ENCODE data around the gene LARGE1.

LARGE1 gene

DNA sequence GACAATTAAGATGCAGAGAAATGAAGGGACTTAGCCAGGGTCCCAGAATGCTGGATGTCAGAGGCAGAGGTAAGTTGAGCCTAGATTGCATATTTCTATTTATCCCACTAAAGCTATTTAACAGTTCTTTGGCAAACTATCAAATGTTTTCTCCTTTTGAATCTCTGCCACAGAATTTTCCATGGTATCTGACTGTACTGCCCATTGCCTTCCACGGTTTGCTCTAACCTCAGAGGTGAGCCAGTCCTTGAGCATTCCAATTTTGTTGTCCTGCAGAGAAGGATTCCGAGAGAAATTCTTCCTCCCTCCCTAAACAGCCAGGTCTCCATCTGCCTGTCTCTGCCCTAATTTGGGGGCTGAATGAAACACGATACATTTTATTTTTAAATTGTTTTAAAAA, 493.8 kb downstream of the LARGE1 start:
- FAIRE-seq (no peak), DNase-seq (ENCODE audit: insufficient read length, low spot score) (no peak)
- TF ChIP-seq POU2F2 (IDR thresholded peaks at IDR 0.05; ENCODE audit: low read depth, low read length) (no peak), TAF1 (IDR thresholded peaks at IDR 0.05; ENCODE audit: low read depth, low read length) (no peak), SPI1 (IDR thresholded peaks at IDR 0.05; ENCODE audit: low read depth, low read length) (no peak), POLR2A (IDR thresholded peaks at IDR 0.05; ENCODE audit: low read depth, low read length) (no peak), POLR2AphosphoS5 (IDR thresholded peaks at IDR 0.05; ENCODE audit: low read depth, low read length) (no peak), PAX5 (IDR thresholded peaks at IDR 0.05; ENCODE audit: insufficient read depth, low read length, severe bottlenecking) (no peak)

DNA sequence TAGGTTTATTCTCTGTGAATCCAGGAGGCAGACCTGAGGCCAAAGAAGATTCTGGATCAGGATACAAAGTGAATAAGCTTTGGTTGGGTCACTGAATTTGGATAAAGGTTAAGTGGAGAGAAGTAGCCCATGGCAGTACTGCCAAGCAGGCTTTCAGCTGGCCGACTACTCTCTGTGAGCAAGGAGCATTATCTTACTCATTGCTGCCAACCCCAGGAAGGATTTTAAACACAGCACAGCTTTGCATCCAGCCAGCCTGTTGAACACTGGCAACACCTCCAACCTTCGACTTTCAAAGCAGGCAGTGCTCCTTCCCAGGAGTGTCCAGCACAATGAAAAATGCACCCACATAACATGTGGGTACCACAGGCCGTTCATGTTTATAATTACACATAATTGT, 498.4 kb downstream of the LARGE1 start:
- no peak for TF ChIP-seq PAX5 (IDR thresholded peaks at IDR 0.05; ENCODE audit: insufficient read depth, low read length, severe bottlenecking)
- TF ChIP-seq POLR2AphosphoS5 (IDR thresholded peaks at IDR 0.05; ENCODE audit: low read depth, low read length): no peak
- DNase-seq (ENCODE audit: insufficient read length, low spot score) (no peak), FAIRE-seq (no peak)

DNA sequence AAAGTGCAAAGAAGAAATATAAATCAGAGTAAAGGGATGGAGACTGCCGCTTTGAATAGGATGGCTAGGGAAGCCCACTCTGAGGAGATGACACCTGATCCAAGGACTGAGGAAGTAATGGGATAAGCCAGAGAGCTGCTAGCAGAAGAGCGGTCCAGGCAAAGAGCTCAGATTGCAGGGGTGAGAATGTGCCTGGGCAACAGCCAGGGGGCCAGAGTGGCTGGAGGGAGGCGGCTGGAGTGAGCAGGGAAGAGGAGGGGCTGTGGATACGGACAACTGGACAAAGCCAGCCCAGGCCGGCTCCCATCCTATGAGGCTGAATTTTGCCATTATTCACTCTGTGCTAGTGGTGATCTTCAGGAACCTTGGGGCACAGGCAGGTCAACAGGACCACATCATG, 501.8 kb downstream of the LARGE1 start:
- FAIRE-seq (no peak), DNase-seq (ENCODE audit: insufficient read length, low spot score) (no peak)
- TF ChIP-seq POLR2AphosphoS5 (IDR thresholded peaks at IDR 0.05; ENCODE audit: low read depth, low read length) (no peak), TAF1 (IDR thresholded peaks at IDR 0.05; ENCODE audit: low read depth, low read length) (no peak), PAX5 (IDR thresholded peaks at IDR 0.05; ENCODE audit: insufficient read depth, low read length, severe bottlenecking) (no peak), SPI1 (IDR thresholded peaks at IDR 0.05; ENCODE audit: low read depth, low read length) (no peak), POLR2A (IDR thresholded peaks at IDR 0.05; ENCODE audit: low read depth, low read length) (no peak), POU2F2 (IDR thresholded peaks at IDR 0.05; ENCODE audit: low read depth, low read length) (no peak)

DNA sequence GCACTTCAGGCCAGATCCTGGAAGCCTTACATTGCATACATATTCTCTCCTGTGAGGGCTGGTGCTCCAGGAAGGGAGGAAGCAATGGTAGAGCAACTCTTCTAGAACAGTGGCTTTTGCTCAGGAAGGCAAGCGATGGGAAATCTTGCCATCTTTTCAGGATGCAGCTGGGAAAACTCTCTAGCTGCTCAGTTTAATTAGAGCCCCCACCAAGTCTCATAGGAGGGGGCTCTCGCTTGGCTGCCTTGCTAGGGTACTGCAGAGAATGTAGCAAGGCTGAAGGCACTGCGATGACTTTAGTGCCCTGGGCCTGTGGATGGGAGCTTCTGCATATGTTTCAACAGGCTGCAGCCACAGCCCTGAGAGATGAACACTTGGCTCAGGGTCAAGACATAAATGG, 504.9 kb downstream of the LARGE1 start:
- DNase-seq (ENCODE audit: insufficient read length, low spot score) (no peak), FAIRE-seq (no peak)
- TF ChIP-seq POLR2AphosphoS5 (IDR thresholded peaks at IDR 0.05; ENCODE audit: low read depth, low read length) (no peak), TAF1 (IDR thresholded peaks at IDR 0.05; ENCODE audit: low read depth, low read length) (no peak), POU2F2 (IDR thresholded peaks at IDR 0.05; ENCODE audit: low read depth, low read length) (no peak), PAX5 (IDR thresholded peaks at IDR 0.05; ENCODE audit: insufficient read depth, low read length, severe bottlenecking) (no peak), SPI1 (IDR thresholded peaks at IDR 0.05; ENCODE audit: low read depth, low read length) (no peak), POLR2A (IDR thresholded peaks at IDR 0.05; ENCODE audit: low read depth, low read length) (no peak)

DNA sequence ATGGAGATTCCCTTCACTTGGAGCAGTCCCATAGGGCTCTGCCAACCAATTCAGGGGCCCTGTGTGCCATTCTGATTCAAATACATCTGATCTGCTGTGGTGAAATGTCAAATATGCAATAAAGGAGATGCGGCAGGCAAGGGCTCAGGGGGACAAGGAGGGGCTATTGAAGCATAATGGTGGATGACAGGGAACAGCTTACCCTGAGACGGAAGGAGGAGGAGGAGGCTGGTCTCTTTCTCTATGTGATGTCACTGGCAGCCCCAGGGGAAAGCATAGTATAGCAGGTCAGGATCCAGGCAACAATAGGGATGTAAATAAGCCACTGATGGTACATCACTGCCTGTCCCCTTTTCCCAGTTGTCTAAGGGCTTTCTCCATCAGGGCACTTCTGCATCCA, 511.2 kb downstream of the LARGE1 start:
- DNase-seq (ENCODE audit: insufficient read length, low spot score) (no peak), FAIRE-seq (no peak)
- TF ChIP-seq TAF1 (IDR thresholded peaks at IDR 0.05; ENCODE audit: low read depth, low read length): no peak
- no peak for TF ChIP-seq SPI1 (IDR thresholded peaks at IDR 0.05; ENCODE audit: low read depth, low read length)

DNA sequence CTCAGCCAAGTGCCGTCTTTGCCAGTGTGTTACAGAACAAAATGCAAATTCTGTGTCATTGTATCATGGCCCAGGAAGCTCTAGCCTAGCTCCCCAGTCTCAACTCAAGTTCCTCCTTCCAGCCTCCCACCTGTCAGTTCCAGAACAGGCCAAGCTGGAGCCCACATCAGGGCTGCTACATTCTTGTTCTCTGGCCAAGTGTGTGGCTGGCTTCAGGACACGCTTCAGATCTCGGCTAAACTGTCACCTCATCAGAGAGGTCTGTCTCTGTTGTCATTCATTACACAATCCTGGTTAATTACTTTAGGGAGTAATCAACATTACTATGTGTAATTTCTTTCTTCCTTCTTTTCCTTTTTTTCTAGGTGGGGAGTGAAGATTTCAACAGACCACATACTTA, 515.1 kb downstream of the LARGE1 start:
- DNase-seq (ENCODE audit: insufficient read length, low spot score) (no peak), FAIRE-seq (no peak)
- TF ChIP-seq SPI1 (IDR thresholded peaks at IDR 0.05; ENCODE audit: low read depth, low read length) (no peak), POLR2AphosphoS5 (IDR thresholded peaks at IDR 0.05; ENCODE audit: low read depth, low read length) (no peak), POU2F2 (IDR thresholded peaks at IDR 0.05; ENCODE audit: low read depth, low read length) (no peak), PAX5 (IDR thresholded peaks at IDR 0.05; ENCODE audit: insufficient read depth, low read length, severe bottlenecking) (no peak), POLR2A (IDR thresholded peaks at IDR 0.05; ENCODE audit: low read depth, low read length) (no peak)

DNA sequence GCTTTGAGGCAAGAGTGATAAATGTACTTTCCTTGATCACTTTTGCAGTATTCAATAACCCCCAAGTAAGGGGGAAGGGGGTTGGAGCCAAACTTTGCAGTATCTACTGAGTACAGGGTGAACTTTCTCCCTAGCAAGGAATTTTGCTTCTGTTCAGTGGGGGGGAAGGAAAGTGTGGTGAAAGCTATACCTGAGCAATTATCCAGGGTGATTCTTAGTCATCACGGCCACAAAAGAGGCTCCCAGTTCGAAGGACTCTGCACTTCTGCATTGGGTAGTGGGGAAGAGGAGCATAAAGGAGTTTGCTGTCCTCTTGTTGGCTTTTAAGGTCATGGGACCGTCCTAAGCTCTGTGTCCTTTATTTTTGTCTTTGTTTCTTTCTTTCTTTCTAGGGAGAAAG, 515.6 kb downstream of the LARGE1 start:
- no peak for TF ChIP-seq POLR2AphosphoS5 (IDR thresholded peaks at IDR 0.05; ENCODE audit: low read depth, low read length)
- TF ChIP-seq SPI1 (IDR thresholded peaks at IDR 0.05; ENCODE audit: low read depth, low read length): no peak
- no peak for TF ChIP-seq POLR2A (IDR thresholded peaks at IDR 0.05; ENCODE audit: low read depth, low read length)
- DNase-seq (ENCODE audit: insufficient read length, low spot score): no peak
- no peak for FAIRE-seq

DNA sequence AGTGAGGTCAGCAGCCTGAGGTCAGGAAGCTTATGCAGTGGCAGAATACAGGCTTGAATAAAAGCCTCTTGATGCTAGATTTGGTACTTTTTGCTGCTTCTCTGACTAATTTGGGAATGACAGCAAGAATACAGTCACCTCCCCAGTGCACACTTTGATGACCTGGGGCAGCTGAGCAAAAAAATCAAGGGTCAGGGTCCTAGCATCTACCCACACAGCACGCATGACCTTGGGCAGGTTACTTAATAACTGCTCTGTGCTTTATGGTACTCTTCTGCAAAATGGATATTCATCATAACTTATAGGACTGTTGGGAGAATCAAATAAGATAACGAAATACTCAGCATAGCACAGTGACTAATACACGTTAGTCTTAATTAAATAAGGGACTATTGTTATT, 518.0 kb downstream of the LARGE1 start:
- DNase-seq (ENCODE audit: insufficient read length, low spot score) (no peak), FAIRE-seq (no peak)
- no peak for TF ChIP-seq PAX5 (IDR thresholded peaks at IDR 0.05; ENCODE audit: insufficient read depth, low read length, severe bottlenecking)
- TF ChIP-seq POU2F2 (IDR thresholded peaks at IDR 0.05; ENCODE audit: low read depth, low read length): no peak
- TF ChIP-seq TAF1 (IDR thresholded peaks at IDR 0.05; ENCODE audit: low read depth, low read length): no peak
- no peak for TF ChIP-seq POLR2A (IDR thresholded peaks at IDR 0.05; ENCODE audit: low read depth, low read length)
- no peak for TF ChIP-seq SPI1 (IDR thresholded peaks at IDR 0.05; ENCODE audit: low read depth, low read length)
- no peak for TF ChIP-seq POLR2AphosphoS5 (IDR thresholded peaks at IDR 0.05; ENCODE audit: low read depth, low read length)

DNA sequence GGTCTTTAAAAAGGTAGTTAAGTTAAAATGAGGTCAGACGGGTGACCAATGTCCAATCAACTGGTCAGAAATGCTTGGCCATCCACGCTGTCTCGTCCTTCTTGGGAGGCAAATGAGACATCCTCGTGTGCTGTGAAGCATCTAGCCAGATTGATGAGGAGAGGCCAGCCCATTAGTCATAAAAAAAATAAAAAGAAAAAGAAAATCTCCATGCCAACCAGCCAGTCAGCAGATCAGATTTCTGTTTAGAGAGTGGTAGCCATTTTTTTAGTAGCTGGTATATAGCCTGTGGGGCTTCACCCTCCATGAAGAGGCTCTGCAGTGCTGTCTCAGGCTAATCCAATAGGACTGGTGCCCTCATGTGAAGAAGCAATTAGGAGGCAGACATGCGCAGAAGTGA, 519.0 kb downstream of the LARGE1 start:
- no peak for FAIRE-seq

DNA sequence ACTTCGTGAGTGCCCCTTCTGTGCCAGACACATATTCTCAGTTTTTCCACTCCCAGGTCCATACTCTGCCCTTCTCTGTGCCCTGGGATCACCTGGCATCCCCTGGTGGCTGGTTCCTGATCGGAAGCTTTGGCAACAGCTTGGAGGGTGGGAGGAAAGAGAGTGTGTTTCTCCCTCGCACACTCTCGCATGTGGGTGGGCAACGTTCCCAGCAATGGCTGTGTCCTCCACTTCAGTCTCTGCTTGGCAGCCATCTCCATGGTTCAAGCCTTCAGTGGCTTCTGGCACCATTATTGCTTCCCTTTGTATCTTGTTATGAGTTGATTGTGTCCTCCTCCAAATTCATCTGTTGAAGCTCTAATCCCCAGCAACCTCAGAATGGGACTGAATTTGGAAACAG, 519.4 kb downstream of the LARGE1 start:
- DNase-seq (ENCODE audit: insufficient read length, low spot score) (no peak), FAIRE-seq (no peak)
- TF ChIP-seq PAX5 (IDR thresholded peaks at IDR 0.05; ENCODE audit: insufficient read depth, low read length, severe bottlenecking) (no peak), POLR2AphosphoS5 (IDR thresholded peaks at IDR 0.05; ENCODE audit: low read depth, low read length) (no peak)

More for the DNA sequence above, 519.0 kb downstream of the LARGE1 start:
- TF ChIP-seq POLR2AphosphoS5 (IDR thresholded peaks at IDR 0.05; ENCODE audit: low read depth, low read length) (no peak), POU2F2 (IDR thresholded peaks at IDR 0.05; ENCODE audit: low read depth, low read length) (no peak), PAX5 (IDR thresholded peaks at IDR 0.05; ENCODE audit: insufficient read depth, low read length, severe bottlenecking) (no peak), TAF1 (IDR thresholded peaks at IDR 0.05; ENCODE audit: low read depth, low read length) (no peak), POLR2A (IDR thresholded peaks at IDR 0.05; ENCODE audit: low read depth, low read length) (no peak), SPI1 (IDR thresholded peaks at IDR 0.05; ENCODE audit: low read depth, low read length) (no peak)
- DNase-seq (ENCODE audit: insufficient read length, low spot score): no peak
